PC-3 (cell line): ENCODE results near the gene EDN2. TPM values are rescaled to one million over a fixed set of nuclear protein-coding genes. Genes with fewer than 3 reads are reported as not detected.

Experiments
- ATAC-seq: fragments of 200-7000 bp; cut with Tn5 transposase; 2 replicates; pipeline ENCODE4 v1.9.1; 2020; ENCODE audit warnings: mild to moderate bottlenecking, moderate library complexity
- BruUV-seq: library from RNA; stranded (reverse); fragments of 400-500 nt; replicated peaks from 2 replicates; lab custom pipeline; 2021; lab: Mats Ljungman, UMichigan
- CTCF ChIA-PET: fragments of 300-600 bp; sonication (Branson Sonifier 250); formaldehyde crosslinking; loops from one replicate; lab custom pipeline; 2022; ENCODE audit warnings: antibody characterized with exemption; lab: Charles Lee
- POLR2A ChIA-PET: fragments of 300-600 bp; sonication (Branson Sonifier 250); formaldehyde crosslinking; loops from one replicate; lab custom pipeline; 2022; ENCODE audit warnings: antibody characterized with exemption; ENCODE audit not compliant: unreplicated experiment; lab: Charles Lee
- DNase-seq: peaks from one replicate; pipeline ENCODE4 v3.0.0-alpha.2; 2015
- H2AFZ ChIP-seq: fragments of 300-600 bp; sonication (generic); 2 replicates; pipeline ENCODE4 v1.6.0; 2016; ENCODE audit warnings: antibody characterized with exemption, low read length
- H3F3A ChIP-seq: fragments of 300-600 bp; sonication (generic); one replicate; pipeline ENCODE4 v1.6.0; 2017; ENCODE audit warnings: antibody characterized with exemption, low read length, control low read depth, mild to moderate bottlenecking; ENCODE audit not compliant: unreplicated experiment
- H3K27ac ChIP-seq: fragments of 300-600 bp; sonication (generic); 2 replicates; pipeline ENCODE4 v1.5.1; 2016; ENCODE audit warnings: mild to moderate bottlenecking, low read length
- H3K27me3 ChIP-seq: fragments of 300-600 bp; sonication (generic); 2 replicates; pipeline ENCODE4 v1.6.1; 2016; ENCODE audit warnings: low read length, mixed read lengths
- H3K36me3 ChIP-seq: fragments of 300-600 bp; sonication (generic); 2 replicates; pipeline ENCODE4 v1.6.1; 2016; ENCODE audit warnings: low read depth, mixed run types, low read length, mixed read lengths
- H3K4me1 ChIP-seq: fragments of 300-600 bp; sonication (generic); 2 replicates; pipeline ENCODE4 v1.5.1; 2016; ENCODE audit warnings: low read length; ENCODE audit not compliant: insufficient read depth
- H3K4me2 ChIP-seq: fragments of 300-600 bp; sonication (generic); 2 replicates; pipeline ENCODE4 v1.6.0; 2016; ENCODE audit warnings: low read length
- H3K4me3 ChIP-seq: fragments of 300-600 bp; sonication (generic); 2 replicates; pipeline ENCODE4 v1.5.1; 2016; ENCODE audit warnings: mild to moderate bottlenecking, low read length, mixed read lengths
- H3K79me2 ChIP-seq: fragments of 300-600 bp; sonication (generic); 2 replicates; pipeline ENCODE4 v1.6.1; 2017; ENCODE audit warnings: low read length, mixed read lengths
- H3K9ac ChIP-seq: fragments of 300-600 bp; sonication (generic); 2 replicates; pipeline ENCODE4 v1.6.0; 2016; ENCODE audit warnings: mild to moderate bottlenecking, low read length
- H3K9me2 ChIP-seq: fragments of 300-600 bp; sonication (generic); replicated peaks from 2 replicates; pipeline ENCODE4 v1.6.1; 2016; ENCODE audit warnings: mixed run types, low read length, mixed read lengths
- H3K9me3 ChIP-seq: fragments of 300-600 bp; sonication (generic); 2 replicates; pipeline ENCODE4 v1.6.1; 2016; ENCODE audit warnings: low read length, mixed read lengths
- H4K20me1 ChIP-seq: fragments of 300-600 bp; sonication (generic); 2 replicates; pipeline ENCODE4 v1.6.1; 2016; ENCODE audit warnings: low read length, mixed read lengths
- EZH2 ChIP-seq: fragments of 300-600 bp; sonication (generic); IDR thresholded peaks from one replicate; pipeline ENCODE4 v1.6.1; 2017; ENCODE audit warnings: antibody characterized with exemption, mild to moderate bottlenecking, low read length; ENCODE audit not compliant: unreplicated experiment
- EZH2phosphoT487 ChIP-seq: fragments of 300-600 bp; sonication (generic); IDR thresholded peaks from 2 replicates; pipeline ENCODE4 v1.6.1; 2018; ENCODE audit warnings: mild to moderate bottlenecking, antibody characterized with exemption, low read length, borderline replicate concordance
- intact Hi-C: fragments of 100-400 bp; cut with micrococcal nuclease; formaldehyde crosslinking; loops from 2 replicates; pipeline ENCODE4 v1.9.0; 2023
- total RNA-seq: library from RNA; depleted of rRNA; stranded (reverse); fragments of >200 nt; gene quantifications from 2 replicates; pipeline ENCODE4 v1.2.3, GENCODE V29; 2014
- TF ChIP-seq, protein P1 (sequence below): fragments of 300-600 bp; sonication (generic); conservative IDR thresholded peaks from 2 replicates; pipeline ENCODE4 v1.5.1; 2017; ENCODE audit warnings: antibody characterized with exemption, low read depth, mild to moderate bottlenecking, low read length

Gene EDN2
- total RNA-seq, 1 experiment from 2014 or later: 0.36 TPM

DNA sequence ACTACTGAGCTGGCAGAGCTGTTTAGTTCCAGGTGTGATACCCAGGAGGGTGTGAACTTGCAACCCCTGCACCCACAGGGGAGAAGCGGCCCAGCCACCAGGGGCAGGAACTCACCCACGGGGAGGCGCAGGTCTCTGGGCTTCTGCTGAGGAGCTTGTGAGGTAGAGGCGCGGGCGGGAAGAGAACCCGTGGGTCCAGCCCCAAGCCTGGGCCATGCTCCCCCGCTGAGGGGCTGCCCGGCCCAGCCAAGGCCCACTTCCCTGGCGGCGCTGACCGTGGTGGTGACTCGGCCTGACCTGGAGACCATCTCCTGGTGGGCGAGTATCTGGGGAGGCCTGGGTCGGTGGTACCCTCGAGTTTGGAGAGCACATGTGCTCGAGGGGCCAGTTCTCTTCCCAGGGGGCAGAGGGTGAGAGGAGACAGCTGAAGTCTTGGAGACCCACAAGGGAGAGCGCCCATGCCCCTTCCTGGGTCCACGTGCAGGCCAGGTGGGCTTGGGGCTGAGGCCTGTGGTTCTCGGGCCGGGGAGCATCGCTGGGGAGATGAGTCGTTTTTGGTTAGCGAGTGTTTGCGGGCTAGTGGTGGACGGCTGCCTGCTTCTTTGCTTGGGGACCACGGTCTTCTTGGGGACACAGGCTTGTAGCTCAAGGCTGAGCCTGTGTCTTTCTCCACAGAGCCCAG lies 28.4 kb upstream of the EDN2 start:
- ATAC-seq (no peak), DNase-seq (no peak)
- intact Hi-C loops: no loop called here
- H3K9me3 ChIP-seq: no peaks in the 10 kb centered on the region
- H3K36me3 ChIP-seq: no peaks in the 10 kb centered on the region
- ChIA-PET POLR2A (no interaction called here), CTCF (no interaction called here)
- H3K9me2 ChIP-seq: no peaks in the 10 kb centered on the region
- TF ChIP-seq EZH2: no peak
- no peak for TF ChIP-seq EZH2phosphoT487
- TF ChIP-seq, protein P1, sequence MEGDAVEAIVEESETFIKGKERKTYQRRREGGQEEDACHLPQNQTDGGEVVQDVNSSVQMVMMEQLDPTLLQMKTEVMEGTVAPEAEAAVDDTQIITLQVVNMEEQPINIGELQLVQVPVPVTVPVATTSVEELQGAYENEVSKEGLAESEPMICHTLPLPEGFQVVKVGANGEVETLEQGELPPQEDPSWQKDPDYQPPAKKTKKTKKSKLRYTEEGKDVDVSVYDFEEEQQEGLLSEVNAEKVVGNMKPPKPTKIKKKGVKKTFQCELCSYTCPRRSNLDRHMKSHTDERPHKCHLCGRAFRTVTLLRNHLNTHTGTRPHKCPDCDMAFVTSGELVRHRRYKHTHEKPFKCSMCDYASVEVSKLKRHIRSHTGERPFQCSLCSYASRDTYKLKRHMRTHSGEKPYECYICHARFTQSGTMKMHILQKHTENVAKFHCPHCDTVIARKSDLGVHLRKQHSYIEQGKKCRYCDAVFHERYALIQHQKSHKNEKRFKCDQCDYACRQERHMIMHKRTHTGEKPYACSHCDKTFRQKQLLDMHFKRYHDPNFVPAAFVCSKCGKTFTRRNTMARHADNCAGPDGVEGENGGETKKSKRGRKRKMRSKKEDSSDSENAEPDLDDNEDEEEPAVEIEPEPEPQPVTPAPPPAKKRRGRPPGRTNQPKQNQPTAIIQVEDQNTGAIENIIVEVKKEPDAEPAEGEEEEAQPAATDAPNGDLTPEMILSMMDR: no peak
- no peaks in the 10 kb centered on the region for H3K27me3 ChIP-seq
- H3K4me2 ChIP-seq: no peak overlapping the region
- H3F3A ChIP-seq: peaks cover 9% of the 10 kb centered on the region
- no peak overlapping the region for H3K27ac ChIP-seq
- peaks cover 33% of the 10 kb centered on the region for H3K4me1 ChIP-seq
- no peak overlapping the region for H3K9ac ChIP-seq
- H2AFZ ChIP-seq: no peak overlapping the region
- no TSS peak for BruUV-seq
- no peaks in the 10 kb centered on the region for H3K79me2 ChIP-seq
- H3K4me3 ChIP-seq: no peak overlapping the region
- no peaks in the 10 kb centered on the region for H4K20me1 ChIP-seq

DNA sequence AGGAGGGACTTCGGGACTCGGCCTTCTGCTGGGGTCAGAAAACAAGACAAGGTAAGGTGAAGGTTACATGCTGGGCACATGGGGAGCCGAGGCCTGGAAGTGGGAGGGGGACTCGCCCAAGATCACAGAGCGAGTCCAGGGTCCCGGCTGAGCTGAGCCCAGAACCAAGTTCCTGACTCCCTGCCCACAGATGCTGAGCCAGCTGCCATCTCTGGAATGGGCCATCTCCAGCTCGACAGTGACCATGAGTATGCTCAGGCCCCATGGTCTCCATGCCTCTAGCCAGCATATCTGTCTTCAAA lies 26.7 kb upstream of the EDN2 start:
- Histone ChIP-seq H3K9me2 (no peaks in the 10 kb centered on the region), H3K36me3 (no peaks in the 10 kb centered on the region), H3K4me2 (no peak overlapping the region), H3K79me2 (no peaks in the 10 kb centered on the region), H2AFZ (no peak overlapping the region), H3K9ac (no peak overlapping the region), H3K4me1 (peaks cover 24% of the 10 kb centered on the region), H3K27me3 (no peaks in the 10 kb centered on the region), H3F3A (peaks cover 9% of the 10 kb centered on the region), H4K20me1 (no peaks in the 10 kb centered on the region), H3K9me3 (no peaks in the 10 kb centered on the region), H3K27ac (no peak overlapping the region), H3K4me3 (no peak overlapping the region)
- ATAC-seq (no peak), DNase-seq (no peak)
- intact Hi-C loops: no loop called here
- CTCF ChIA-PET: no interaction called here
- no TSS peak for BruUV-seq
- no peak for TF ChIP-seq EZH2phosphoT487
- TF ChIP-seq, protein P1: no peak
- POLR2A ChIA-PET: no interaction called here

DNA sequence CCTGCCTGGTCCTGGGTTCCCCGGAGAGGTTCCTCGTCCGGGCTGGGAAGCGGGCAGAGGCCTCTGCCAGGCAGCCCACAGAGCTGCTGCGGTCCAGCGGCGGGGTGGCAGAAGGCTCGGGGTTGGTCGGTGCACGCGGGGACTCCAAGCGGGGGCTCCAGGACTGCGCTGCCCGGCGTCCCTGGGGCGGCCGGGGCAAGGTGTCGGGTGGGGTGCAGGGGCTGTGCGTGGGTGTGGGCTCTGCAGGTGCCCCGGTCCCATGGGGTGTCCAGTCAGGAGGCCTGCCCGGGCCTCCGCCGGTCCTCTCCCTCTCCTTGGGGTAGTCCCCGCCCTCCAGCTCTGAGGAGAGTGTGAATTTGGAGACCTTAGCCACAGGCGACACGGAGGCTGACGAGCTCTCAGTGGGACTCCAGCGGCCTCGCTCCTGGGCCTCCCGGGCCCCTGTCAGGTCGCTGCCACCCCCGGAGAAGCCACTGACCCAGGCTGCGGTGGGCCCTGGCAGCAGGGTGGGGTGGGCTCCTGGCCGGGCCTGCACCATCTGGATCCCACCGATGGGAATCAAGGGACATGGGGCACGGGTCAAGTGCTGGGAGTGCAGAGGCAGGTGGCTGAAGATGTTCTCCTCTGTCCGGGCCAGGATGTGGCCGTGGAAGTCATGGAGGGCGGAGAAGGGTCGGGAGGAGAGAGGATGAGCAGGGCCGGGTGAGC lies 26.2 kb upstream of the EDN2 start:
- POLR2A ChIA-PET: no interaction called here
- H3F3A ChIP-seq: peaks cover 7% of the 10 kb centered on the region
- intact Hi-C loops: no loop called here

More for the DNA sequence above, 26.2 kb upstream of the EDN2 start:
- no peaks in the 10 kb centered on the region for H3K36me3 ChIP-seq
- no peak overlapping the region for H3K27ac ChIP-seq
- no peak for ATAC-seq
- no peaks in the 10 kb centered on the region for H4K20me1 ChIP-seq
- no peak for TF ChIP-seq EZH2phosphoT487
- TF ChIP-seq EZH2: no peak
- TF ChIP-seq, protein P1: no peak
- H3K9me3 ChIP-seq: no peaks in the 10 kb centered on the region
- DNase-seq: no peak
- no peak overlapping the region for H3K9ac ChIP-seq
- no peaks in the 10 kb centered on the region for H3K79me2 ChIP-seq
- no peak overlapping the region for H2AFZ ChIP-seq
- no peaks in the 10 kb centered on the region for H3K9me2 ChIP-seq
- CTCF ChIA-PET: no interaction called here
- H3K4me2 ChIP-seq: no peak overlapping the region
- H3K27me3 ChIP-seq: no peaks in the 10 kb centered on the region
- H3K4me3 ChIP-seq: no peak overlapping the region
- no TSS peak for BruUV-seq
- peaks cover 20% of the 10 kb centered on the region for H3K4me1 ChIP-seq
